Right lobe of liver (tissue), 6 donors: Measurements from ENCODE around the gene PRH2. TPM values are rescaled to one million over a fixed set of nuclear protein-coding genes. Genes with fewer than 3 reads are reported as not detected.

ENCODE experiments used
- ATAC-seq, 4 donors: fragments of 200-7000 bp; cut with Tn5 transposase; one replicate each; pipeline ENCODE4 v1.9.1; 2020; ENCODE audit warnings: mild to moderate bottlenecking in 4 of 4, moderate library complexity in 4 of 4
- DNase-seq, 3 donors: peaks; one replicate each; pipeline ENCODE4 v3.0.0-alpha.2; 2020
- H3K27ac ChIP-seq, 3 donors: fragments of 200-600 bp; one replicate each; pipeline ENCODE4 v1.8.0; 2022
- H3K27me3 ChIP-seq, 2 donors: fragments of 200-600 bp; one replicate each; pipeline ENCODE4 v1.8.0; 2022
- H3K36me3 ChIP-seq, 4 donors: fragments of 200-600 bp; sonication (generic) in 1 of 4; one replicate each; pipeline versions ENCODE4 v1.5.1 to v1.8.0; 2017 to 2022; ENCODE audit warnings: control low read depth in 1 of 4
- H3K4me1 ChIP-seq, 4 donors: fragments of 200-600 bp; sonication (generic) in 1 of 4; one replicate each; pipeline versions ENCODE4 v1.5.1 to v1.8.0; 2017 to 2022; ENCODE audit warnings: control low read depth in 1 of 4
- H3K4me3 ChIP-seq, 3 donors: fragments of 200-600 bp; one replicate each; pipeline ENCODE4 v1.8.0; 2022
- H3K9me3 ChIP-seq, 4 donors: fragments of 200-600 bp; sonication (generic) in 1 of 4; one replicate each; pipeline versions ENCODE4 v1.5.1 to v1.8.0; 2017 to 2022; ENCODE audit warnings: control low read depth in 1 of 4
- POLR2A ChIP-seq: fragments of 450-650 bp; IDR thresholded peaks from one replicate; pipeline ENCODE4 v1.6.1; 2017; ENCODE audit warnings: antibody characterized with exemption, mild to moderate bottlenecking
- WGBS: methylation state at CpG from one replicate; pipeline ENCODE4 v1.1.6; 2018; ENCODE audit warnings: low coverage, low lambda C conversion rate; ENCODE audit not compliant: insufficient coverage; ENCODE audit errors: missing lambda C conversion rate; 5-methylcytosine and 5-hydroxymethylcytosine counted together
- intact Hi-C, 2 donors: fragments of 100-400 bp; cut with DNase I; formaldehyde crosslinking; loops; one replicate each; pipeline versions ENCODE4 v1.11.2 to v1.14.1; 2022
- total RNA-seq, 6 experiments: library from RNA; depleted of rRNA in 2 of 6; stranded (reverse); fragments of >200 nt in 2 of 6; fragmentation: NEBNext Ultra II Directional in 3 of 6; extraction: Animal tissue kit (Norgen Biotek cat#: 25700) in 3 of 6; gene quantifications; one replicate each; pipeline versions ENCODE4 v1.1.0 to v1.2.4, GENCODE V29; 2016 to 2023
- TF ChIP-seq, protein P1 (sequence below), 4 donors: fragments of 200-600 bp in 3 of 4; fragments of 450-650 bp in 1 of 4; IDR thresholded peaks; one replicate each; pipeline versions ENCODE4 v1.5.1 to v1.8.0; 2016 to 2022; ENCODE audit warnings: antibody characterized with exemption in 4 of 4, mild to moderate bottlenecking in 2 of 4
- donor health status: DM: no; HTN: yes; CAD: no.
- donor health status: DM: no; HTN: no; CAD: no.
- donor health status: DM: no; HTN: no; CAD: no.
- donor health status: DM: no; HTN: yes; CAD: no.
- donor health status: DM: no; HTN: yes; CAD: no.

Gene PRH2
- total RNA-seq, 6 experiments from 2014 or later, result not detected

- TF ChIP-seq, protein P1, sequence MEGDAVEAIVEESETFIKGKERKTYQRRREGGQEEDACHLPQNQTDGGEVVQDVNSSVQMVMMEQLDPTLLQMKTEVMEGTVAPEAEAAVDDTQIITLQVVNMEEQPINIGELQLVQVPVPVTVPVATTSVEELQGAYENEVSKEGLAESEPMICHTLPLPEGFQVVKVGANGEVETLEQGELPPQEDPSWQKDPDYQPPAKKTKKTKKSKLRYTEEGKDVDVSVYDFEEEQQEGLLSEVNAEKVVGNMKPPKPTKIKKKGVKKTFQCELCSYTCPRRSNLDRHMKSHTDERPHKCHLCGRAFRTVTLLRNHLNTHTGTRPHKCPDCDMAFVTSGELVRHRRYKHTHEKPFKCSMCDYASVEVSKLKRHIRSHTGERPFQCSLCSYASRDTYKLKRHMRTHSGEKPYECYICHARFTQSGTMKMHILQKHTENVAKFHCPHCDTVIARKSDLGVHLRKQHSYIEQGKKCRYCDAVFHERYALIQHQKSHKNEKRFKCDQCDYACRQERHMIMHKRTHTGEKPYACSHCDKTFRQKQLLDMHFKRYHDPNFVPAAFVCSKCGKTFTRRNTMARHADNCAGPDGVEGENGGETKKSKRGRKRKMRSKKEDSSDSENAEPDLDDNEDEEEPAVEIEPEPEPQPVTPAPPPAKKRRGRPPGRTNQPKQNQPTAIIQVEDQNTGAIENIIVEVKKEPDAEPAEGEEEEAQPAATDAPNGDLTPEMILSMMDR (IDR thresholded peaks at IDR 0.05), result no peak
- no peak for TF ChIP-seq POLR2A
- H3K4me3 ChIP-seq, result no peak within 1 kb of the TSS
- H3K4me1 ChIP-seq, result no peaks in the 10 kb centered on the region
- no peaks in the 10 kb centered on the region for H3K27me3 ChIP-seq
- no peaks in the 10 kb centered on the region for H3K9me3 ChIP-seq
- H3K27ac ChIP-seq, result no peak within 1 kb of the TSS
- no peaks in the 10 kb centered on the region for H3K36me3 ChIP-seq
- intact Hi-C loops, result no loop called here
- ATAC-seq (no peak), DNase-seq (no peak)
- WGBS, result 93% methylated on average over 1 of the region's 1 CpG
Measured at GRCh38 chr12:10909462-10909861, 19.6 kb upstream of the PRH2 start, which contains the start of gene TAS2R13. TSS of gene TAS2R13 (minus strand) at chr12:10909562. CDS start at chr12:10909298, 264 bp downstream.

- Histone ChIP-seq H3K9me3 (no peaks in the 10 kb centered on the region), H3K4me3 (no peak overlapping the region), H3K27ac (no peak overlapping the region), H3K36me3 (no peaks in the 10 kb centered on the region), H3K27me3 (no peaks in the 10 kb centered on the region), H3K4me1 (no peaks in the 10 kb centered on the region)
- no peak for ATAC-seq
- no peak for DNase-seq
- TF ChIP-seq, protein P1 (IDR thresholded peaks at IDR 0.05), result no peak
- TF ChIP-seq POLR2A, result no peak
- intact Hi-C loops, result no loop called here
- 64% methylated on average over 8 of the region's 8 CpGs for WGBS
Measured at GRCh38 chr12:10910380-10910779, 18.7 kb upstream of the PRH2 start.

DNA sequence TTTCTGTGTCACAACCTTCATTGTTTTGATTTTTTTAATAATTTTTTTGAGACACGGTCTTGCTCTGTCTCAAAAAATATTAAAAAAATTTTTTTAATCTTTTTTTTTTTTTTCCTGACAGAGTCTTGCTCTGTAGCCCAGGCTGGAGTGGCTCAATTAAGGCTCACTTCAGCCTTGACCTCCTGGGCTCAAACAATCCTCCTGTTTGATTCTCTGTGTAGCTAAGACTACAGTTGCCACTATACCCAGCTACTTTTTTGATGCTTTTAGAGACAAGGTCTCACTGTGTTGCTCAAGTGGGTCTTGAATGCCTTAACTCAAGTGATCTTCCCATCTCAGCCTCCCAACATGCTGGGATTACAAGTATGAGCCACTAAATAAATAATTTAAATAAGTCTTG is 9.2 kb upstream of the PRH2 start:
- H3K27me3 ChIP-seq, result no peaks in the 10 kb centered on the region
- intact Hi-C loops, result no loop called here
- no peaks in the 10 kb centered on the region for H3K9me3 ChIP-seq
- no peaks in the 10 kb centered on the region for H3K36me3 ChIP-seq
- no peak overlapping the region for H3K27ac ChIP-seq
- H3K4me3 ChIP-seq, result no peak overlapping the region
- TF ChIP-seq POLR2A, result no peak
- TF ChIP-seq, protein P1 (IDR thresholded peaks at IDR 0.05), result no peak
- DNase-seq (no peak), ATAC-seq (no peak)
- WGBS, result 100% methylated on average over 1 of the region's 1 CpG
- no peaks in the 10 kb centered on the region for H3K4me1 ChIP-seq

- intact Hi-C loops, result no loop called here
- WGBS, result 91% methylated on average over 5 of the region's 5 CpGs
Measured at GRCh38 chr12:10926269-10926668, 2.8 kb upstream of the PRH2 start.

More at GRCh38 chr12:10926269-10926668, 2.8 kb upstream of the PRH2 start:
- Histone ChIP-seq H3K4me3 (no peak overlapping the region), H3K27me3 (no peaks in the 10 kb centered on the region), H3K9me3 (no peaks in the 10 kb centered on the region), H3K4me1 (no peaks in the 10 kb centered on the region), H3K27ac (no peak overlapping the region), H3K36me3 (no peaks in the 10 kb centered on the region)
- DNase-seq (no peak), ATAC-seq (no peak)
- TF ChIP-seq, protein P1 (IDR thresholded peaks at IDR 0.05), result no peak
- no peak for TF ChIP-seq POLR2A
